SK-N-SH (cell line): ENCODE measurements around the gene DIO3. TPM values are rescaled to one million over a fixed set of nuclear protein-coding genes. Genes with fewer than 3 reads are reported as not detected.

Experiments used
- CTCF ChIA-PET: fragments of 300-600, 350-600 bp; formaldehyde crosslinking; extraction: SDS; loops from one replicate; lab custom pipeline; 2021; lab: Yijun Ruan, JAX
- POLR2A ChIA-PET: fragments of 350-600 bp; sonication (Branson Sonifier 250); formaldehyde crosslinking; extraction: SDS; loops from one replicate; lab custom pipeline; 2020; ENCODE audit warnings: antibody characterized with exemption, inconsistent platforms; lab: Yijun Ruan, JAX
- DNase-seq: peaks from one replicate; pipeline ENCODE4 v3.0.0; 2012
- H2AFZ ChIP-seq: fragments of 200-600 bp; sonication (generic); 2 replicates; pipeline ENCODE4 v1.8.1; 2016; ENCODE audit warnings: antibody characterized with exemption, mild to moderate bottlenecking, low read depth
- H3F3A ChIP-seq: fragments of 200-600 bp; sonication (generic); replicated peaks from 2 replicates; pipeline ENCODE3; 2016; ENCODE audit warnings: antibody characterized with exemption, mild to moderate bottlenecking; ENCODE audit not compliant: insufficient read depth
- H3K27ac ChIP-seq, 2 experiments: fragments of 200-500 bp in 1 of 2; fragments of 200-600 bp in 1 of 2; sonication (Bioruptor generic) in 1 of 2; sonication (generic), shearing (Covaris generic) in 1 of 2; 2 replicates each; pipeline versions ENCODE4 v1.5.1 to v1.6.1; 2014 to 2016; ENCODE audit warnings: low read depth in 2 of 2, inconsistent platforms in 1 of 2, low read length in 1 of 2, mild to moderate bottlenecking in 1 of 2, mixed read lengths in 1 of 2
- H3K27me3 ChIP-seq: fragments of 200-600 bp; sonication (generic), shearing (Covaris generic); 2 replicates; pipeline ENCODE4 v1.6.1; 2016; ENCODE audit warnings: mixed run types; ENCODE audit not compliant: insufficient read depth
- H3K36me3 ChIP-seq, 2 experiments: fragments of 200-500 bp in 1 of 2; fragments of 200-600 bp in 1 of 2; sonication (Bioruptor generic) in 1 of 2; sonication (generic) in 1 of 2; replicated peaks in 1 of 2; 2 replicates each; pipeline versions ENCODE3 to v1.5.1; 2014 to 2016; ENCODE audit warnings: low read length in 1 of 2, mild to moderate bottlenecking in 1 of 2; ENCODE audit not compliant: insufficient read depth in 2 of 2, control insufficient read depth in 1 of 2
- H3K4me1 ChIP-seq, 2 experiments: fragments of 200-500 bp in 1 of 2; fragments of 200-600 bp in 1 of 2; sonication (Bioruptor generic) in 1 of 2; sonication (generic), shearing (Covaris generic) in 1 of 2; 2 replicates each; pipeline versions ENCODE4 v1.5.1 to v1.6.1; 2014 to 2016; ENCODE audit warnings: low read depth in 1 of 2, low read length in 1 of 2, mixed run types in 1 of 2; ENCODE audit not compliant: insufficient read depth in 2 of 2, control insufficient read depth in 1 of 2
- H3K4me2 ChIP-seq: fragments of 200-600 bp; sonication (generic), shearing (Covaris generic); 2 replicates; pipeline ENCODE4 v1.6.1; 2017; ENCODE audit warnings: mixed run types
- H3K4me3 ChIP-seq, 2 experiments: fragments of 200-500 bp in 1 of 2; fragments of 200-600 bp in 1 of 2; sonication (Bioruptor generic) in 1 of 2; sonication (generic), shearing (Covaris generic) in 1 of 2; 2 replicates each; pipeline versions ENCODE4 v1.5.1 to v1.8.1; 2014 to 2016; ENCODE audit warnings: low read depth in 2 of 2, inconsistent platforms in 1 of 2, low read length in 1 of 2, mild to moderate bottlenecking in 1 of 2, mixed read lengths in 1 of 2, moderate library complexity in 1 of 2
- H3K79me2 ChIP-seq: fragments of 200-600 bp; sonication (generic); 2 replicates; pipeline ENCODE4 v1.8.1; 2017; ENCODE audit warnings: mild to moderate bottlenecking; ENCODE audit not compliant: insufficient read depth
- H3K9ac ChIP-seq: fragments of 200-600 bp; sonication (generic); 2 replicates; pipeline ENCODE4 v1.6.1; 2017; ENCODE audit warnings: mixed run types
- H3K9me2 ChIP-seq: fragments of 200-600 bp; sonication (generic); 2 replicates; pipeline ENCODE4 v1.6.1; 2017; ENCODE audit warnings: mixed run types
- H3K9me3 ChIP-seq: fragments of 200-600 bp; sonication (generic); 2 replicates; pipeline ENCODE4 v1.6.1; 2017; ENCODE audit warnings: mixed run types, mild to moderate bottlenecking, moderate library complexity
- H4K20me1 ChIP-seq: fragments of 200-600 bp; sonication (generic); 2 replicates; pipeline ENCODE4 v1.6.1; 2017; ENCODE audit warnings: mild to moderate bottlenecking, mixed run types; ENCODE audit not compliant: insufficient read depth
- CHD2 ChIP-seq: fragments of 150-350 bp; IDR thresholded peaks from 2 replicates; pipeline ENCODE4 v1.6.1; 2018; ENCODE audit warnings: low read length; ENCODE audit not compliant: partially characterized antibody
- EP300 ChIP-seq, 2 experiments: IDR thresholded peaks; 2 replicates each; pipeline versions ENCODE4 v1.4.0 to v1.6.1; 2012; ENCODE audit warnings: borderline replicate concordance in 1 of 2, low read depth in 1 of 2, low read length in 1 of 2
- FOXJ3 ChIP-seq: sonication (generic); formaldehyde crosslinking; IDR thresholded peaks from 2 replicates; pipeline ENCODE4 v1.5.1; 2020; ENCODE audit warnings: mild to moderate bottlenecking, missing genetic modification reagents
- FOXM1 ChIP-seq: IDR thresholded peaks from 2 replicates; pipeline ENCODE4 v1.4.0; 2012; ENCODE audit warnings: low read depth, mild to moderate bottlenecking
- GABPA ChIP-seq: IDR thresholded peaks from 2 replicates; pipeline ENCODE4 v1.4.0; 2012; ENCODE audit warnings: low read depth, mild to moderate bottlenecking
- GATA2 ChIP-seq: sonication (generic); formaldehyde crosslinking; IDR thresholded peaks from 2 replicates; pipeline ENCODE4 v1.5.0; 2020; ENCODE audit warnings: mild to moderate bottlenecking, missing genetic modification reagents
- IRF3 ChIP-seq: fragments of 150-350 bp; IDR thresholded peaks from 2 replicates; pipeline ENCODE4 v1.6.1; 2016; ENCODE audit warnings: mild to moderate bottlenecking, low read depth, low read length
- MEF2A ChIP-seq: IDR thresholded peaks from 2 replicates; pipeline ENCODE4 v1.4.0; 2012; ENCODE audit warnings: low read depth, borderline replicate concordance
- NFIC ChIP-seq: IDR thresholded peaks from 2 replicates; pipeline ENCODE4 v1.4.0; 2012; ENCODE audit warnings: borderline replicate concordance
- NRF1 ChIP-seq: IDR thresholded peaks from 2 replicates; pipeline ENCODE4 v1.6.1; 2012; ENCODE audit warnings: low read depth, mild to moderate bottlenecking, low read length
- PBX3 ChIP-seq: IDR thresholded peaks from 2 replicates; pipeline ENCODE4; 2012
- RXRA ChIP-seq: IDR thresholded peaks from 2 replicates; pipeline ENCODE4 v1.4.0; 2012; ENCODE audit warnings: low read depth, mild to moderate bottlenecking, borderline replicate concordance
- SIN3A ChIP-seq: IDR thresholded peaks from 2 replicates; pipeline ENCODE4 v1.6.1; 2012; ENCODE audit warnings: low read depth, mild to moderate bottlenecking, low read length, moderate library complexity, borderline replicate concordance
- SMC3 ChIP-seq: IDR thresholded peaks from 2 replicates; pipeline ENCODE4 v1.6.1; 2012; ENCODE audit warnings: low read depth, low read length, improper control_type of control experiment
- TCF12 ChIP-seq: IDR thresholded peaks from 2 replicates; pipeline ENCODE4 v1.4.0; 2012
- USF1 ChIP-seq: IDR thresholded peaks from 2 replicates; pipeline ENCODE4 v1.4.0; 2012; ENCODE audit warnings: low read depth, borderline replicate concordance
- YY1 ChIP-seq: IDR thresholded peaks from 2 replicates; pipeline ENCODE4 v1.4.0; 2012; ENCODE audit warnings: low read depth, mild to moderate bottlenecking
- WGBS: methylation state at CpG from one replicate; pipeline ENCODE4 v1.1.6; 2017; ENCODE audit warnings: low lambda C conversion rate; 5-methylcytosine and 5-hydroxymethylcytosine counted together
- polyA plus RNA-seq, 3 experiments: library from polyadenylated mRNA; depleted of rRNA; stranded (reverse); fragments of >200 nt; gene quantifications; 2 replicates each; pipeline ENCODE4 v1.2.3, GENCODE V29; 2012

DIO3 gene
- polyA plus RNA-seq, 1 of the 3 experiments (the other 2 are of a cell fraction) = not detected

GRCh38 chr14:101591582-101591981, 30.3 kb downstream of the DIO3 start:
- Histone ChIP-seq H2AFZ (no peak overlapping the region), H3K9ac (no peak overlapping the region), H3K27ac (no peak overlapping the region), H3F3A (no peaks in the 10 kb centered on the region), H3K4me2 (no peak overlapping the region), H4K20me1 (no peaks in the 10 kb centered on the region), H3K79me2 (no peaks in the 10 kb centered on the region), H3K4me3 (no peak overlapping the region), H3K36me3 (no peaks in the 10 kb centered on the region), H3K4me1 (peaks cover 0 to 31% of the 10 kb centered on the region in 2 experiments; a peak in 1 of 4 replicates), H3K9me3 (no peaks in the 10 kb centered on the region), H3K27me3 (no peaks in the 10 kb centered on the region), H3K9me2 (no peaks in the 10 kb centered on the region)
- TF ChIP-seq RXRA = no peak
- TF ChIP-seq GABPA = no peak
- TF ChIP-seq IRF3 = no peak
- no peak for TF ChIP-seq PBX3
- TF ChIP-seq FOXJ3 (CRISPR knock-in tag) = no peak
- no peak for TF ChIP-seq SMC3
- TF ChIP-seq GATA2 (CRISPR knock-in tag) = no peak
- TF ChIP-seq MEF2A = no peak
- no peak for TF ChIP-seq SIN3A
- TF ChIP-seq USF1 = no peak
- TF ChIP-seq NFIC = no peak
- TF ChIP-seq EP300 (IDR thresholded peaks at IDR 0.05; ENCODE audit: borderline replicate concordance in 1 of 2, low read depth in 1 of 2, low read length in 1 of 2) = no peak
- no peak for TF ChIP-seq NRF1
- no peak for TF ChIP-seq YY1
- TF ChIP-seq FOXM1 = no peak
- TF ChIP-seq TCF12 = no peak
- TF ChIP-seq CHD2 = no peak
- ChIA-PET CTCF (no interaction called here), POLR2A (no interaction called here)
- DNase-seq = no peak
- WGBS = 51% methylated on average over 5 of the region's 5 CpGs
